Hepatocyte (in vitro differentiated cells): Measurements from ENCODE around the gene FARP1. TPM values are rescaled to one million over a fixed set of nuclear protein-coding genes. Genes with fewer than 3 reads are reported as not detected.
A peak's percentile ranks its signal among the peaks of the same experiment; 100 is the strongest.

Experiments used
- DNase-seq: peaks from one replicate; pipeline ENCODE4 v3.0.0-alpha.2; 2016; ENCODE audit warnings: low spot score
- H2AFZ ChIP-seq: fragments of 200-600 bp; sonication (generic); 2 replicates; pipeline ENCODE4 v1.6.0; 2016; ENCODE audit warnings: antibody characterized with exemption, mild to moderate bottlenecking
- H3K27ac ChIP-seq: fragments of 200-600 bp; sonication (generic); 2 replicates; pipeline ENCODE4 v1.5.1; 2016; ENCODE audit warnings: mild to moderate bottlenecking
- H3K27me3 ChIP-seq: fragments of 200-600 bp; sonication (generic); 2 replicates; pipeline ENCODE4 v1.6.1; 2016
- H3K36me3 ChIP-seq: fragments of 200-600 bp; sonication (generic); replicated peaks from 2 replicates; pipeline ENCODE4 v1.5.1; 2016; ENCODE audit warnings: low read depth; ENCODE audit not compliant: insufficient read depth
- H3K4me1 ChIP-seq: fragments of 200-600 bp; sonication (generic); 2 replicates; pipeline ENCODE4 v1.5.1; 2016; ENCODE audit warnings: mild to moderate bottlenecking, moderate library complexity; ENCODE audit not compliant: insufficient read depth
- H3K4me2 ChIP-seq: fragments of 200-600 bp; sonication (generic); 2 replicates; pipeline ENCODE4 v1.6.0; 2016
- H3K4me3 ChIP-seq: fragments of 200-600 bp; sonication (generic); 2 replicates; pipeline ENCODE4 v1.5.1; 2016; ENCODE audit warnings: mild to moderate bottlenecking
- H3K79me2 ChIP-seq: fragments of 200-600 bp; sonication (generic); 2 replicates; pipeline ENCODE4 v1.6.0; 2017; ENCODE audit warnings: mild to moderate bottlenecking
- H3K9me2 ChIP-seq: fragments of 200-600 bp; sonication (generic); replicated peaks from 2 replicates; pipeline ENCODE4 v1.6.0; 2017; ENCODE audit warnings: mild to moderate bottlenecking; ENCODE audit not compliant: insufficient read depth
- H3K9me3 ChIP-seq: fragments of 200-600 bp; sonication (generic); 2 replicates; pipeline ENCODE4 v1.5.1; 2016; ENCODE audit warnings: low read depth, mild to moderate bottlenecking
- H4K20me1 ChIP-seq: fragments of 200-600 bp; sonication (generic); 2 replicates; pipeline ENCODE4 v1.6.0; 2016; ENCODE audit warnings: mild to moderate bottlenecking; ENCODE audit not compliant: insufficient read depth, poor library complexity, severe bottlenecking
- EZH2 ChIP-seq: fragments of 200-600 bp; sonication (generic); IDR thresholded peaks from 2 replicates; pipeline ENCODE4 v1.6.1; 2016; ENCODE audit warnings: antibody characterized with exemption, mild to moderate bottlenecking, borderline replicate concordance
- EZH2phosphoT487 ChIP-seq: fragments of 200-600 bp; sonication (generic); IDR thresholded peaks from one replicate; pipeline ENCODE4 v1.6.1; 2018; ENCODE audit warnings: antibody characterized with exemption, mild to moderate bottlenecking, low read depth, moderate library complexity; ENCODE audit not compliant: unreplicated experiment, severe bottlenecking
- WGBS: methylation state at CpG from one replicate; pipeline ENCODE4 v1.1.6; 2016; ENCODE audit warnings: low lambda C conversion rate; ENCODE audit errors: missing lambda C conversion rate; 5-methylcytosine and 5-hydroxymethylcytosine counted together
- polyA plus RNA-seq: library from polyadenylated mRNA; unstranded; fragments of >200 nt; fragmentation: Nextera tagmentation; extraction: Ambion mirVana; gene quantifications from 2 replicates; pipeline ENCODE4 v1.2.1, GENCODE V29; 2016
- total RNA-seq: library from RNA; depleted of rRNA; stranded (reverse); fragments of >200 nt; gene quantifications from 2 replicates; pipeline ENCODE4 v1.2.3, GENCODE V29; 2014
- TF ChIP-seq, protein P1 (sequence below): fragments of 200-600 bp; sonication (generic); IDR thresholded peaks from 2 replicates; pipeline ENCODE4 v1.5.1; 2016; ENCODE audit warnings: antibody characterized with exemption, mild to moderate bottlenecking; ENCODE audit not compliant: poor library complexity

Gene FARP1
- total and polyA plus RNA-seq, 2 experiments from 2014 or later: 35.5 to 68.7 TPM

DNA sequence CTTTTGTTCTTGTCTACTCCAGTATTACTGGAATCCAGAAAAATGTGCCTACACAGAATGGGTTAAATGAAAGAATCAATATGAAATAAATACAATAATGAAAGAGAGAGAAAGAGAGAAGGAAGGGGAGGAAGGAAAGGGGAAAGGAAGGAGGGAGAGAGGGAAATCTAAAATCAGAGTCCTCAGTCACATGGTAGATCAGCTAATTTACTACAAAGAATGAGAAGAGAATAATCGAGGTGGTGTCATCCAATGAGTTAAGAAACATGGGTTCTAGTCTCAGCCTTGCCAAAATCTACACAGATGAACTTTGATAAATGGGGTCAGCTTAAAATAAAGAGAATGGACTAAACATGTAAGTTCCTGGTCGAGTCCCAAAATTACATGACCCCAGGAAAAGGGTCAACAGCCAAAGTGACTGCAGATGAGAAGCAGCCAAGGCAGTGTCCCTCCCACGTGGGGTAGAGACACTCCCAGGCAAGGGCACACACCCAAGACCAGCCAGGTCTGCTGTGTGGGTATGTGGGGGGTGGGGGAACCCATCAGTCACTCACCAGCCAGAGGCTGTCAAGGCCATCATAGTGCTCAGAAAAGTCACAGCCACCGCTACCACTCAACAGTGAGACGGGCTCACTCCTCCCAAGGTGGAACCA lies 330.4 kb downstream of the FARP1 start:
- Histone ChIP-seq H3K27ac (peak overlapping the region; percentile 79), H3K4me2 (peak overlapping the region; percentile 3), H3K4me3 (no peak overlapping the region), H4K20me1 (peaks cover 6% of the 10 kb centered on the region), H2AFZ (no peak overlapping the region), H3K36me3 (no peaks in the 10 kb centered on the region), H3K79me2 (peaks cover 44% of the 10 kb centered on the region), H3K9me3 (no peaks in the 10 kb centered on the region), H3K27me3 (no peaks in the 10 kb centered on the region), H3K4me1 (peaks cover 20% of the 10 kb centered on the region), H3K9me2 (no peaks in the 10 kb centered on the region)
- TF ChIP-seq EZH2phosphoT487 (no peak), EZH2 (no peak)
- TF ChIP-seq, protein P1, sequence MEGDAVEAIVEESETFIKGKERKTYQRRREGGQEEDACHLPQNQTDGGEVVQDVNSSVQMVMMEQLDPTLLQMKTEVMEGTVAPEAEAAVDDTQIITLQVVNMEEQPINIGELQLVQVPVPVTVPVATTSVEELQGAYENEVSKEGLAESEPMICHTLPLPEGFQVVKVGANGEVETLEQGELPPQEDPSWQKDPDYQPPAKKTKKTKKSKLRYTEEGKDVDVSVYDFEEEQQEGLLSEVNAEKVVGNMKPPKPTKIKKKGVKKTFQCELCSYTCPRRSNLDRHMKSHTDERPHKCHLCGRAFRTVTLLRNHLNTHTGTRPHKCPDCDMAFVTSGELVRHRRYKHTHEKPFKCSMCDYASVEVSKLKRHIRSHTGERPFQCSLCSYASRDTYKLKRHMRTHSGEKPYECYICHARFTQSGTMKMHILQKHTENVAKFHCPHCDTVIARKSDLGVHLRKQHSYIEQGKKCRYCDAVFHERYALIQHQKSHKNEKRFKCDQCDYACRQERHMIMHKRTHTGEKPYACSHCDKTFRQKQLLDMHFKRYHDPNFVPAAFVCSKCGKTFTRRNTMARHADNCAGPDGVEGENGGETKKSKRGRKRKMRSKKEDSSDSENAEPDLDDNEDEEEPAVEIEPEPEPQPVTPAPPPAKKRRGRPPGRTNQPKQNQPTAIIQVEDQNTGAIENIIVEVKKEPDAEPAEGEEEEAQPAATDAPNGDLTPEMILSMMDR: no peak
- no peak for DNase-seq
- WGBS: 89% methylated on average over 5 of the region's 5 CpGs

DNA sequence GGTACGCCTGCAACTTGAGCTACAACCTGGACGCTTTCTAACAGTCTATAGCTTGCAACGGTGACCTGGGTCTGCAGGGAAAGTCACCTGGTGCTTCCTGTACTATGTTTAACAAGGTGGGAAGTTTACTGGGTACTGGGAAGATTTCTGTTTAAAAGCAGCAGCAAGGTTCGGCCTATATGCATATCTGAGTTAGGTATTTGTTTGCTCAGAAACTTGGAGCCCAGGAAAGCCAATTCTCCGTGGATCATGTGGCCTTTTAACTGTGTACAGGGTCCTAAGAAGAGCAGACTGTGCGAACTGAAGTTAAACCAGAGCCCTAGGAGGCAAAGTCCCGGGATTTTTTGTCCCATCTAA lies 330.9 kb downstream of the FARP1 start:
- no peaks in the 10 kb centered on the region for H3K36me3 ChIP-seq
- no peaks in the 10 kb centered on the region for H3K9me2 ChIP-seq
- H3K4me2 ChIP-seq: peak overlapping the region; percentile 3
- WGBS: 64% methylated on average over 7 of the region's 7 CpGs
- H3K27me3 ChIP-seq: no peaks in the 10 kb centered on the region
- no peaks in the 10 kb centered on the region for H3K9me3 ChIP-seq
- H2AFZ ChIP-seq: no peak overlapping the region
- peak overlapping the region; percentile 79 for H3K27ac ChIP-seq
- no peak overlapping the region for H3K4me3 ChIP-seq
- H3K79me2 ChIP-seq: peaks cover 49% of the 10 kb centered on the region
- H3K4me1 ChIP-seq: peaks cover 20% of the 10 kb centered on the region
- TF ChIP-seq EZH2phosphoT487: no peak
- no peak for TF ChIP-seq EZH2
- TF ChIP-seq, protein P1: no peak
- H4K20me1 ChIP-seq: peaks cover 6% of the 10 kb centered on the region
- no peak for DNase-seq

DNA sequence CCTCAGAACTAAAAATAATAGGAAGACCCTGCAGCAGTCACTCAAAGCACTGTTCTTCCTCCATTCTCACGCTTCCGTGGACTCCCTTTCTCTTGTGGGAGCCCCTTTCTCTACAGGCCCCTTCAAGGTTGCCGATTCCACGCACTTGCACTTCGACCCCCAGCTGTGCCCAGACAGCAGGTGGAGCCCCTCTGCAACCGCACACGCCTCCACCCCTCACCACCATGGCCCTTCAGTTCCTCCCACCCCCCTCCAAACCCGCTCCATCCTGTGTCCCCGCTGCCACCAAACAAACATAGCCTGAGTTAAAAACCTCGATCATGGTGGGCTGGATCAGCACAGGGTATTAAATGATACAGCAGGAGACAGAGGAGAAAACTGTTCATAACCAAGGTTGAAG lies 331.4 kb downstream of the FARP1 start:
- Histone ChIP-seq H3K9me2 (no peaks in the 10 kb centered on the region), H3K27me3 (no peaks in the 10 kb centered on the region), H3K79me2 (peaks cover 54% of the 10 kb centered on the region), H4K20me1 (peaks cover 6% of the 10 kb centered on the region), H3K4me3 (no peak overlapping the region), H3K9me3 (no peaks in the 10 kb centered on the region), H3K4me1 (peaks cover 20% of the 10 kb centered on the region), H3K36me3 (no peaks in the 10 kb centered on the region), H3K4me2 (no peak overlapping the region), H3K27ac (peak overlapping the region; percentile 79), H2AFZ (no peak overlapping the region)
- no peak for DNase-seq
- TF ChIP-seq EZH2phosphoT487 (no peak), EZH2 (no peak)
- TF ChIP-seq, protein P1: no peak
- 95% methylated on average over 10 of the region's 10 CpGs for whole genome bisulfite sequencing

DNA sequence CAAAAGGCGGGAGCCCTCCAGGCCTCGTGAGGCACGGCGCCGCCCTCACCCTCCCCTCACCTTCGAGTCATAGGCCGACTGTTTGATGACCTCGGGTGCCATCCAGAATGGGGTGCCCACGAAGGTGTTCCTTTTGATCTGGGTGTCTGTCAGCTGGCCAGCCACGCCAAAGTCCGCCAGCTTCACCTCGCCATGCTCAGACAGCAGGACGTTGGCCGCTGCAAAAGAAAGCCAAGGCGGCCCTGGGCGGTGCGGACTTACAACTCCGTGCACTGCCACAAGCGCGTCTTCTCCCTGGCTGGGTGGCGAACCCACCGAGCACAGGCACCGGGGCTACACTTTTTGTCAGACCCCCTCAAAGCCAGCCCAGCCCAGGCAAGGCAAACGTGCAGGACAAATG lies 331.9 kb downstream of the FARP1 start:
- 95% methylated on average over 22 of the region's 24 CpGs for WGBS
- no peaks in the 10 kb centered on the region for H3K9me3 ChIP-seq
- TF ChIP-seq, protein P1: no peak
- TF ChIP-seq EZH2phosphoT487 (no peak), EZH2 (no peak)
- DNase-seq: no peak
- H3K9me2 ChIP-seq: no peaks in the 10 kb centered on the region
- no peak overlapping the region for H2AFZ ChIP-seq
- H3K79me2 ChIP-seq: peaks cover 59% of the 10 kb centered on the region
- peaks cover 6% of the 10 kb centered on the region for H4K20me1 ChIP-seq
- H3K36me3 ChIP-seq: no peaks in the 10 kb centered on the region
- peak overlapping the region; percentile 79 for H3K27ac ChIP-seq
- no peak overlapping the region for H3K4me2 ChIP-seq
- H3K4me1 ChIP-seq: peaks cover 20% of the 10 kb centered on the region
- no peak overlapping the region for H3K4me3 ChIP-seq
- H3K27me3 ChIP-seq: no peaks in the 10 kb centered on the region
